Natural killer cell (primary cell): ENCODE measurements around the gene SMAD3. TPM values are rescaled to one million over a fixed set of nuclear protein-coding genes. Genes with fewer than 3 reads are reported as not detected.

Experiments used
- ATAC-seq, 3 donors: fragments of 150-1000 bp in 2 of 3; fragments of 200-7000 bp in 1 of 3; cut with Tn5 transposase; 1 replicate in 1 of 3; 2 replicates in 2 of 3; pipeline ENCODE4 v1.10.0; 2021; ENCODE audit warnings: mild to moderate bottlenecking in 2 of 3, moderate library complexity in 2 of 3
- DNase-seq, 2 donors: peaks; one replicate each; pipeline versions ENCODE4 v3.0.0 to v3.0.0-alpha.2; 2013 to 2021; ENCODE audit warnings: mixed read lengths in 1 of 2
- H3K27ac ChIP-seq: one replicate; pipeline ENCODE4 v1.5.1; 2013; ENCODE audit warnings: mild to moderate bottlenecking, low read length
- H3K27me3 ChIP-seq: one replicate; pipeline ENCODE4 v1.6.1; 2013; ENCODE audit warnings: low read length; ENCODE audit not compliant: control insufficient read depth, insufficient read depth
- H3K36me3 ChIP-seq: one replicate; pipeline ENCODE4 v1.6.1; 2013; ENCODE audit warnings: low read length; ENCODE audit not compliant: control insufficient read depth, insufficient read depth
- H3K4me1 ChIP-seq: one replicate; pipeline ENCODE4 v1.6.1; 2013; ENCODE audit warnings: low read length; ENCODE audit not compliant: control insufficient read depth, insufficient read depth
- H3K4me3 ChIP-seq: one replicate; pipeline ENCODE4 v1.5.1; 2013; ENCODE audit warnings: low read length
- H3K9me3 ChIP-seq: one replicate; pipeline ENCODE4 v1.6.1; 2013; ENCODE audit warnings: low read length; ENCODE audit not compliant: control insufficient read depth, insufficient read depth
- H3K27ac Mint-ChIP-seq, 2 donors: one replicate each; pipeline ENCODE4 v1.8.0; 2022; ENCODE audit warnings: mild to moderate bottlenecking in 2 of 2, mixed read lengths in 2 of 2, moderate library complexity in 1 of 2
- H3K27me3 Mint-ChIP-seq, 2 donors: one replicate each; pipeline ENCODE4 v1.8.0; 2022; ENCODE audit warnings: low read depth in 2 of 2, mixed read lengths in 2 of 2
- H3K36me3 Mint-ChIP-seq: one replicate; pipeline ENCODE4 v1.8.0; 2022; ENCODE audit warnings: mixed read lengths
- H3K4me1 Mint-ChIP-seq, 2 donors: one replicate each; pipeline ENCODE4 v1.8.0; 2022; ENCODE audit warnings: mixed read lengths in 2 of 2
- H3K4me3 Mint-ChIP-seq: one replicate; pipeline ENCODE4 v1.8.0; 2022; ENCODE audit warnings: mild to moderate bottlenecking, moderate library complexity, mixed read lengths
- H3K9me3 Mint-ChIP-seq, 2 donors: one replicate each; pipeline ENCODE4 v1.8.0; 2022; ENCODE audit warnings: mixed read lengths in 2 of 2
- CTCF ChIP-seq: fragments of 200-600 bp; IDR thresholded peaks from one replicate; pipeline ENCODE4 v1.8.0; 2022; ENCODE audit warnings: antibody characterized with exemption
- WGBS: methylation state at CpG from one replicate; pipeline ENCODE4 v1.1.7; 2013; ENCODE audit warnings: missing lambda C conversion rate; ENCODE audit not compliant: insufficient coverage; 5-methylcytosine and 5-hydroxymethylcytosine counted together
- intact Hi-C: fragments of 100-400 bp; cut with micrococcal nuclease; formaldehyde crosslinking; loops from one replicate; pipeline ENCODE4 v1.14.2; 2022
- total RNA-seq, 4 donors: library from RNA; stranded (reverse); fragments of 120-200 nt in 1 of 4; gene quantifications; one replicate each; pipeline versions ENCODE4 v1.2.3 to v1.2.4, GENCODE V29; 2013 to 2022

Gene SMAD3
- total RNA-seq, 3 donors from 2014 or later (not counting 1 experiment from before 2014, with no cell fraction given), result 47.1 to 72.6 (median 63.0) TPM

- H3K27ac Mint-ChIP-seq, result peak overlapping the region; percentile 91 to 96
- no peaks in the 10 kb centered on the region for H3K36me3 Mint-ChIP-seq
- peaks cover 72 to 83% of the 10 kb centered on the region in 2 donors for H3K4me1 Mint-ChIP-seq
- H3K27me3 Mint-ChIP-seq, result no peaks in the 10 kb centered on the region
- Histone ChIP-seq H3K36me3 (peaks cover 10% of the 10 kb centered on the region), H3K27ac (peak overlapping the region; percentile 61), H3K9me3 (no peaks in the 10 kb centered on the region), H3K27me3 (no peaks in the 10 kb centered on the region), H3K4me3 (no peak overlapping the region), H3K4me1 (peaks cover 94% of the 10 kb centered on the region)
- DNase-seq (peak in 1 of 2 donors; percentile 28), ATAC-seq (no peak)
- TF ChIP-seq CTCF, result no peak
- WGBS, result 62% methylated on average over 7 of the region's 7 CpGs
- intact Hi-C loops, result no loop called here
- peak overlapping the region; percentile 28 for H3K4me3 Mint-ChIP-seq
- H3K9me3 Mint-ChIP-seq, result no peaks in the 10 kb centered on the region
Measured at GRCh38 chr15:67093504-67093862, 28.1 kb downstream of the SMAD3 start.

- Histone ChIP-seq H3K27me3 (no peaks in the 10 kb centered on the region), H3K27ac (peak overlapping the region; percentile 49), H3K9me3 (no peaks in the 10 kb centered on the region), H3K4me1 (peaks cover 94% of the 10 kb centered on the region), H3K36me3 (peaks cover 10% of the 10 kb centered on the region), H3K4me3 (no peak overlapping the region)
- no peaks in the 10 kb centered on the region for H3K9me3 Mint-ChIP-seq
- no peak overlapping the region for H3K4me3 Mint-ChIP-seq
- WGBS, result 73% methylated on average over 14 of the region's 15 CpGs
- H3K27ac Mint-ChIP-seq, result peak overlapping the region in 1 of 2 donors; percentile 91
- intact Hi-C loops, result no loop called here
- no peaks in the 10 kb centered on the region for H3K27me3 Mint-ChIP-seq
- H3K4me1 Mint-ChIP-seq, result peaks cover 76 to 83% of the 10 kb centered on the region in 2 donors
- no peak for TF ChIP-seq CTCF
- H3K36me3 Mint-ChIP-seq, result no peaks in the 10 kb centered on the region
- DNase-seq (no peak), ATAC-seq (no peak)
Measured at GRCh38 chr15:67094001-67094826, 28.8 kb downstream of the SMAD3 start.

GRCh38 chr15:67095912-67096311 is 30.5 kb downstream of the SMAD3 start:
- TF ChIP-seq CTCF, result no peak
- no peak overlapping the region for H3K4me3 Mint-ChIP-seq
- peaks cover 63 to 70% of the 10 kb centered on the region in 2 donors for H3K4me1 Mint-ChIP-seq
- DNase-seq (peak in 1 of 2 donors; percentile 45), ATAC-seq (no peak)
- Histone ChIP-seq H3K4me3 (no peak overlapping the region), H3K4me1 (peaks cover 91% of the 10 kb centered on the region), H3K36me3 (peaks cover 10% of the 10 kb centered on the region), H3K9me3 (no peaks in the 10 kb centered on the region), H3K27me3 (no peaks in the 10 kb centered on the region), H3K27ac (no peak overlapping the region)
- intact Hi-C loops, result no loop called here
- no peaks in the 10 kb centered on the region for H3K36me3 Mint-ChIP-seq
- no peaks in the 10 kb centered on the region for H3K9me3 Mint-ChIP-seq
- peak overlapping the region in 1 of 2 donors; percentile 11 for H3K27ac Mint-ChIP-seq
- WGBS, result 96% methylated on average over 2 of the region's 7 CpGs
- H3K27me3 Mint-ChIP-seq, result no peaks in the 10 kb centered on the region
